Measurements from ENCODE around the gene DPP6. TPM values are rescaled to one million over a fixed set of nuclear protein-coding genes. Genes with fewer than 3 reads are reported as not detected.

DPP6 gene
- total RNA-seq, 1 donor from 2014 or later, result 56.3 TPM

DNA sequence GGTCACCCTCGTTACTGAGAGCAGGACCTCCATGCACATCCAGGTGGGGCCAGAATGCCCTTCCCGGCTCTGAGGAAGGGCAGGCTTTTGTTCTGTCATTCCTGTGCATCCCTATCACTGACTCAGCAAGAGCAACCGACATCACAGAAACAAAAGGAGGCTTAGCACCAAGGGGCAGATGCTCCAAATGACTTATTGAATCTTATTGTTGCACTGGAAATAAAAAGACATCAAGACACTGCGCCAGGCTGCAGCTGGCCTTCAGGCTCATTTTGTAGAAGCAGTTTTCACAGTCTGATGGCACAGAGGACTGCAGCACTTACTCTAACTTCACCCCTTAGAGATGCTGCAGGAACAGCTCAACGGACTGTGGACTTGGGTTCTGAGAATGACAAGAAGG lies 824.3 kb downstream of the DPP6 start:
- FAIRE-seq (no peak), DNase-seq (ENCODE audit: low spot score in 2 of 2) (no peak)

DNA sequence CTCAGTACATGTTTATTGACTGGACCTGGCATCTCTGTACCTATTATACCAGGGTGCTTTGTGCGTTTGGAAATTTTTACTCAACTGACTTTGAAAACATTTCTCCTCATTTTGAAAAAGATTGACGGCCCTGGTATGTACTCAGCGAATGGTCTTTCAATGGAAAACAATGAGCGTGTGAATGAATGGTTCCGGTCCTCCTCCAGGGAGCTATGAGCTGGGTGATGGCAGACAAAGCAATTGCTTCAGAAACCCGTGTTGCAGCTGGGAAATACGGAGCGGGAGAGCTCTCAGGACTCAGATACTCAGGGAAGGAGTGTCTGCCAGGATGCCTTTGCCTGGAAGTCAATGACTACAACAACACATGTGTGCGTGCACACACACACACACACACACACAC lies 824.8 kb downstream of the DPP6 start:
- no peak for FAIRE-seq
- DNase-seq (ENCODE audit: low spot score in 2 of 2), result no peak

DNA sequence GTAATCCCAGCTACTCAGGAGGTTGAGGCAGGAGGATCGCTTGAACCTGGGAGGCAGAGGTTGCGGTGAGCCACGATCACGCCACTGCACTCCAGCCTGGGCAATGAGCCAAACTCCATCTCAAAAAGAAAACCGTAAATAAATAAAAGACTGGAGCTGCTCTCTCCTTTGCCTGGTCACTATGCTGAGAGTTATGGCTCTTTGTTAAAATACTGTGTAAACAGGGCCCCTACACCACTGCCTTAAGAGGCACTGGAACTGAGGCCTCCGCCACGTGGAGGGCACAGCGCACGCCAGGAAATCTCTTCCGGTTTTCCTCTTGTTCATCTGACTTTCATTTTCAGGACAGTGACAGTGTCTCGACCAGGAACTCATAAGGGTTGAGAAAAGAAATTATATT lies 827.4 kb downstream of the DPP6 start:
- DNase-seq (ENCODE audit: low spot score in 2 of 2) (no peak), FAIRE-seq (no peak)

DNA sequence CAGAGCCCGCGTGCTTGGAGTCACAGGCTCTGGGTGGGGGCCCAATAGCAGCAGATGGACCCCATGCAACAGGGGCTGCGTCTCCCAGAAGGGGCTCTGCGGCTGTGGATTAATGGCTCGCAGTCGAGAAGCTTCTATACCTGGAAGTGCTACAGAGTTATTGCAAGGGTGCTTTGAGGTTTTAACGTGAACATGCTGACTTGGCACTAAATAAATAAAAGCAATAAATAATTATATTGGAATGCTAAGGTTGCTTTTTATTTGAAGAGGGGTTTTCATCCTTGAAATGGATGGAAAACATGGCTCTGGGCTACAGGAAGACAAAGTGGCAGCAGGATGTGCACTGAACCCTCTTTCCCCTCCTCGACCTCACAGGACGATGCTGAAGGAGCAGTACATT lies 828.3 kb downstream of the DPP6 start:
- DNase-seq (ENCODE audit: low spot score in 2 of 2) (no peak), FAIRE-seq (no peak)

DNA sequence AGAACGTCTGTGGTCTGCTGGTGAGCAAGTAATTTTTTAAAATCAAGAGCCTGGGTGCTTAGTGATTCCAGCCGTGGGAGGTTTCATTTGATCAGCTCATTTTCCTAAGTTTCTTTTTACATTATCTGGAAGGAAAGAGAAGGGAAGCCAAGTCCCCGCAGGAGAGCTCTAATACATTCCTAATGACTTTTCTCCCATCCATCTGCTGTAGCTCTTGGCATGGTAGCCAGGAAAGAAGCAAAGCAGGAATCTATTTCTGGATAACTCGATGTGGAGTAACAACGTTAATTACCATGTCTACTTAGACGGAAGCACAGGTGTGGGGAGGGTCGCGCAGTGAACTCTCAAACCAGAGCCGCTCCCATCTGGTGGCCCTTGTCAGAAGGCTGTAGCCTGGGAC lies 828.8 kb downstream of the DPP6 start:
- no peak for FAIRE-seq

DNA sequence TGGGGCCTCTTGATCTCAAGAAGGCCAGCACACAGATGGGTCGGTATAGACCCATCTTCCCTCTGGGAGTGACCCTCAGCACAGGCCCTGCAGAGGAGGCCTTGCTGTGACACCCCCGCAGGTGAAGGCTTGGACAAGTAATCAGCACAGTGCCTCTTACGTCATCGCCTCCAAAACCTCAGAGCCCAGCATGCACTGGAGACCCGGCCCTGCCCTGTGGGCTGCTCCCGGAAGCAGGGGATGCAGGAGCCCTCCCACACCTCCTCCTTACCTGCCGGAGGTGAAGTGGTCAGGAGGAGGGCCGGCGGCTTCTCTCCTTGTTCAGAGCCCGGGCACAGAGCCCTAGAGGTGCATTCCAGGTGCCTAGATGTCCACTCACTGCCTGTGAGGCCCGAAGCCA lies 829.3 kb downstream of the DPP6 start:
- DNase-seq (ENCODE audit: low spot score in 2 of 2) (no peak), FAIRE-seq (no peak)

More for the DNA sequence above, 828.8 kb downstream of the DPP6 start:
- no peak for DNase-seq (ENCODE audit: low spot score in 2 of 2)

DNA sequence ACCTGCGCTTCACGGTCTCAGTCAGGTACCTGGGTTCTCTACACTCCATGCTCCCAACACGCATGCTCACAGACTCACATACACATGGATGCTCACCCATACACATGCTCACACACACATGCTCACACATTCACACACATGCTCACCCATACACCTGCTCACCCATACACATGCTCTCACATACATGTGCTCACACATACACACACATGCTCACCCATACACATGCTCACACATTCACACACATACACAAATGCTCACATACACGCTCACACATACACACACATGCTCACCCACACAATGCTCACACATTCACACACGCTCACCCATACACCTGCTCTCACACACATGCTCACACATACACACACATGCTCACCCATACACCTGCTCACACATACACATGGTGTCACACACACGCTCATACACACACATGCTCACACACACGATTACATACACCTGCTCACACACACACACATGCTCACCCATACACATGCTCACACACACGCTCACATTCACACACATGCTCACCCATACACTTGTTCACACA lies 830.8 kb downstream of the DPP6 start:
- FAIRE-seq (no peak), DNase-seq (ENCODE audit: low spot score in 2 of 2) (no peak)

DNA sequence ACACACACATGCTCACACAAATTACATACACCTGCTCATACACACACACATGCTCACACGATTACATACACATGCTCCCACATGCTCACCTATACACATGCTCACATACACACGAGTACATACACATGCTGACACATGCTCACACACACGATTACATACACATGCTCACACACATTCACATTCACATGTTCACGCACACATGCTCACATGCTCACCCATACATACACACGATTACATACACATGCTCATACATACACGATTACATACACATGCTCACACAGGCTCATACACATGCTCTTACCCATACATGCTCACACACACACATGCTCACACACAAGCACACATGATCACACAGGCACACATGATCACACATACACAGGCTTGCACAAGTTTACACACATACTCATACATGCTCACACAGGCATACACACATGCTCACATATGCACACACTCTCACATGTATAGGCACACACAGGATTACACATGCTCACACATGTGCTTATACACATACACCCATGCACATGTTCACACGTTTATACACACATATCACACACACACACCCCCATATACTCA lies 832.2 kb downstream of the DPP6 start:
- FAIRE-seq (no peak), DNase-seq (ENCODE audit: low spot score in 2 of 2) (no peak)

DNA sequence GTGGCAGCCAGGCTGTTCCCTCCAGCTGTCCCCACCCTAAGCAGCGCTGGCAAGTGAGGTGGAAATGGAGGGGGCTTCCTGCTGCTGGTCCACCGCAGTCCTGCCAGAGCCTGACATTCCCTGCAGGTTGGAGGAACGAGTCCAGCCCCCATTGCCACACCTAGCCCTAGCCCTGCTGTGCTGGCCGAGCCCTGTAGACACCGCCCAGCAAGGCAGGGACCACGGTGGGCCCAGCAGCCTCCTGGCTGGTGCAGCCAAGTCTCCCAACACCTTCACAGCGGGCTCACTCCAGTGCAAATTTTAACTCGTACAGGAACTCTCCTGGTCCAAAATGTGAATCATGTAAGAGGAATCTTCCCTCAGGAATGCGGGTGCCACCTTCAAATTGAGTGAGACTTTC lies 834.4 kb downstream of the DPP6 start:
- DNase-seq (ENCODE audit: low spot score in 2 of 2) (no peak), FAIRE-seq (no peak)

DNA sequence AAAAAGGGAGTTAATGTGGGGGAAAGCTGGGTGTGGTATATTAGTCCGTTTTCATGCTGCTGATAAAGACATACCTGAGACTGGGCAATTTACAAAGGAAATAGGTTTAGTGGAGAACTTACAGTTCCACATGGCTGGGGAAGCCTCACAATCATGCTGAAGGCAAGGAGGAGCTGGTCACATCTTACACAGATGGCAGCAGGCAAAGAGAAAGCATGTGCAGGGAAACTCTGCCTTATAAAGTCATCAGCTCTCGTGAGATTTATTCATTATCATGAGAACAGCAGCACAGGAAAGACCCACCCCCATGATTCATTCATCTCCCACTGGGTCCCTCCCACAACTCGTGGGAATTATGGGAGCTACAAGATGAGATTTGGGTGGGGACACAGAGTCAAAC lies 836.5 kb downstream of the DPP6 start:
- FAIRE-seq (no peak), DNase-seq (ENCODE audit: low spot score in 2 of 2) (no peak)

DNA sequence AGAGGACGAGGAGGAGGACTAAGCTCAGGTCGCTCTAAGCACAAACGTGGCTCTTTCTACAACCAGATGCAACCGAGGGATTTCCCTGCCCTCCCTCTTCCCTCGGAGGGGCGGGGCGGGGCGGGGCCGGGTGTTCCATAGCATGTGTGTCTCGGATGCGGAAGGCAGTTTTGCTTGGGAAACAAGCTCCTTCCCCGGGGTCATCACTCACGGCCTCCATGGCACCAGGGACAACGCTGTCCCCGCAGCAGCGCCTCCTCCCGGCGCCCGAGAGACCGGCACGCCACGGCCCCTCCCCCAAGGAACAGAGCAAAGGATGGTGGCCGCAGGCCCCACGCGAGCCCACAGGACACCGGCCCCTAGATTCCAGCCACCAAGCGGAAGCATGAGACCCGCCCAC lies 840.3 kb downstream of the DPP6 start:
- FAIRE-seq (no peak), DNase-seq (ENCODE audit: low spot score in 2 of 2) (no peak)

DNA sequence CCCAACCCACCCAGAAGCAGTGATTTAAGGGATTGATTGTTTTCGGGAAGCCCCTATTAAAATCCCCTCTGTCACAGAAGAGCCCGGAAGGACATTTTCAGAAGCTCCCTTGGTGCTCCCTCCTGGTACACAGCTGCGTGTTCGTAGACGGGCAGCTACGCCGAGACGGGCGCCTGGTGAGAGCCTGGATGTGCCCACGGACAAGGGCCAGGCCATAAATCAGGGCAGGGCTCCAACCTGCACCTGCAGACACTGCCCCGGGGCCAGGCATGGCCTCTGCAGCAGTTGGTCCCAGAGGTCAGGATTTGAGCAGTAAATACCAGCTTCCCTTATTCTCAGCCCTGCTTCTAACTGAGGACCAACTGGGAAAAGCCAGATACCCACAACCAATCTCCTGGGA lies 843.9 kb downstream of the DPP6 start:
- FAIRE-seq (no peak), DNase-seq (ENCODE audit: low spot score in 2 of 2) (no peak)

DNA sequence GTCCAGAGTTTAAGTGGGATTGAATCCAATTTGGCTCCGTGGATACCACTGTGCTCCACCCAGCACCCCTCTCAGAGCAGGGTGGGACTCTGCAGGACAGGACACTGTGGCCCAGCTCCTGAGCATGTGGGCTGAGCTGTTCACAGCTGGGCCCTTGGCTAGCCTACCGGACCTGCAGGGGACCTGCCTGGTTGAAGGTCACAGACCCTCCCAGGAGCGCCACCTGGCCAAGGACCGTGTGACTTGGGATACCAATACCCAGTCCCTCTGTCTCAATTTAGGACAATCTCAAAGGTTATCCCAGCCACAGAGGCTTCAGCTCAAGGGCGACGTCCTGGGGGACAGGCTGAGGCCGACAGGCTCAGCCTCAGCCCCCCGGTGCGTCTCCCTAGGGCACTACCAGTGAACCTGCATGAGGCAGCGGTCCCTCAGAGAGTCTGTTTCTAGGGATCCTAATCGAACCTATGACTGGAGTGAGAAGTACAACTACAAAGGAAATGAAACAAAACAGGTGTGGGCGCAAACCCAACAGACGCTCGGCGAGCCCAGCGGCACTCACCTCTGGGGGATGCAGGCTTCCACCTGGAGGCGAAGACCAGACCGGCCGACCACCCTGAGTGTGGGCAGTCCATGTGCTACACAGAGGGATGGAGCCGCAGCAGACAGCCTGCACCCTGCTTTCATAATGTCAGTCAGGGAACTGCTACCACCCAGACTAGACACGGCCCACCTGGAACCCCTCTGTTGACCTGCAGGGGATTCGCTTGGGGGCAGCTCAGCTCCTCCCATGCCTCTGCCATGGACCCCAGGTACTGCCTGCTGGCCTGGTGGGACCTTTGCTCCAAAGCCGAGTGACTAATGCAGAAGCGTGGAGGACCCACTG lies 847.0 kb downstream of the DPP6 start:
- no peak for DNase-seq (ENCODE audit: low spot score in 2 of 2)
- FAIRE-seq, result no peak

DNA sequence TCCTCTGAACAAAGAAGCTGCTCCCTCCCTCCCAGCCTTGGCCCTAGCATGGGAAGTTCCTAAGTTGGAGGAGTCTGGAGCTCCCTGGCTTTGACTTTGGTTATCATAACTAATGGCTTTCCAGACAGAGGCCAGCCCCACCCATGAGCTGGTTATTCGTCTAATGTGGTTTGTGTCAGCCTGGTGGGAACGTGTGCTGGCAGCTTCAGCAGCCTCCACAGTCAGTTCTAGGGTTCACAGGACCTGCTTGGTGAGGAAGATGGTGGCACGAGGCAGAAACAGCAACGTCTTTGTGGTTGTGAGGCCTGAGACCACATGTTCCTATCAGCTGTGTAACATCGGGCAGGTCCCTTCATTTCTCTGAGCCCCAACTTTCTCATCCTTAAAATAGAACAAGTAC lies 847.7 kb downstream of the DPP6 start:
- no peak for DNase-seq (ENCODE audit: low spot score in 2 of 2)
- no peak for FAIRE-seq

DNA sequence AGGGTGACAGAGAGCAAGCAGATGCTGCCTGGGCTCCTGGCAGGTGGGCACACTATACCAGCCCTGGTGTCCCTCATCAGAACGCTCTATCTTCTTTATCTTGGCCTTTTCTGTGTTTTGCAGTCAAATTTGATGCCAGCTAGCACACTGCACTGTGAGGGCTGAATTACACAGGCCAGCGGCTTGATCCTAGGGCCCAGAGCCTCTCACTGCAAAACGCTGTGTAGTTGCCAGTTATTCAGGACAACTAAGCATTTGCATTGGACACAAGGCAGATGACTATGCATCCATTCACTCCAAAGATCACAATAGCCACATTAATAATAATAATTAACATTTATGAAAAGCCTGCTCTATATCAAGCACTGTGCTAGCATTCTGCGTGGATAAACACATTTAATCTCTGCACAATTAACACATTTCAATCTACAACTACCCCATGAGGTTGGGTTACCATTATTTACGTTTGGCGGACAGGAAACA lies 850.4 kb downstream of the DPP6 start:
- FAIRE-seq, result no peak
- DNase-seq (ENCODE audit: low spot score in 2 of 2), result no peak

DNA sequence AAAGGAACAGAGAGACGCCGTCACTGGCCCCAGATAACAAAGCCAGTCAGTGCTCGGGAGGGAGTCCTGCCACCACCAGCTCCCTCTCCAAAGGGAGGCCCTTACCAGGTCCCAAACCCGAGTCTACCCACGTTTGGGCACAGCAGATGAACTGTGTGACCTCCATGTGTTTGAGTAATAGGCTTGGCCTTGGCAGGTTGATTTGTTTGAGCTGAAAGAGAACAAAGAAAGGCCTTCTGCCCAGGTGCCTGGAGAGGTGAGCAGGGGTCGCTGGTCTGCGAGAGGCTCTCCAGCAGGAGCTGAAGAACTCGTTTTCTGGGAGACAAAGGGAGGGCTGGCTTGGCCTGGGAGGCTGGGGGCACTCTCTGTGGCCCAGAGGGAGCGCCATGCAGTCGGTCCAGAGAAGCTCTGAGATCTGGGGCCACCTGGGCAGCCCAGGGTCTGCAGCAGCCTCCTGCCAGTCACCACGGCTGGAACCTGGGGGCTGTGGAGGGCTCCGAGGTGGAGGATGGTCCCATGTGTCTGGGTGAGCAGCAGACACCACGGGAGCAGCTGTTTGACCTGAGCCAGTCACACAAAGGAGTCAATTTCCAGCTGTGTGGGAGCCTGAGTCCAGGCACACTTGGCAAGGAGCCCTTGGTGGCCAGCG lies 851.0 kb downstream of the DPP6 start:
- no peak for FAIRE-seq
- DNase-seq (ENCODE audit: low spot score in 2 of 2), result no peak

DNA sequence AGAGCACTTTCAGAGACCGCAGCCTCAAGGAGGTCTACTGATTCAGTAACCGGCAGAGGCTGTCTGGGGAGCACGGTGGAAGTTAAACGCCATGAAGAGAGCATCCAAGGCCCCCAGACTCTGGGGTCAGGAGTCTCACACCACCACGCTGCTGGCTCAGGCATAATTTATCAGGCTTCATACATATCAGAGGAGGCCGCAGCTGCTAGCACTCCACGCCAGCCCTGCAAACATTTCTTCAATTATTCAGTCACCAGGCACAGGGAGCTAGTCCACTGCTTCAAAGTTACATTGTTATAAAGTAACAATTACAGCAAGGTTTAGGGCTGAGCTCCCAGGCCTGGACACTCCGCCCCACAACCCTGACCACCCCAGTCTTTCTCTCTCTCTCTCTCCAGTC lies 852.9 kb downstream of the DPP6 start:
- FAIRE-seq, result no peak
- DNase-seq (ENCODE audit: low spot score in 2 of 2), result no peak

DNA sequence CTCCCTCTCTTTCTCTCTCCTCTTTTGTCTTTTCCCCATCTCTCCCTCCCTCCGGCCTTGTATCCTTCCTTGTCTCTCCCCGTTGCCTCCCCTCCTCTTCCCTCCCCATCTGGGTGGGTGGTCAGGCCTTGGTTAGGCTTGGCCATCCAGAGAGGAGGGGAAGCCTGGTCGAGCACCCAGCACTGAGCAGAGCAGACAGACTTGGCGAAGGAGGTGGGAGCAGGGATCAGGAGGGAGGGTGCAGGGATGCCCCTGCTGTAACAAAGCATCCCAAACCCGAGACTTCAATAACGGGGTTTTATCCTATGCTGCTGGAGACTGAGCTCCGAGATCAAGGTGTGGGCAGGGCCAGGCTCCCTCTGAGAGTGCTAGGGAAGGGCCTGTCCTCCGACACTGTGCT lies 853.4 kb downstream of the DPP6 start:
- no peak for DNase-seq (ENCODE audit: low spot score in 2 of 2)
- no peak for FAIRE-seq

DNA sequence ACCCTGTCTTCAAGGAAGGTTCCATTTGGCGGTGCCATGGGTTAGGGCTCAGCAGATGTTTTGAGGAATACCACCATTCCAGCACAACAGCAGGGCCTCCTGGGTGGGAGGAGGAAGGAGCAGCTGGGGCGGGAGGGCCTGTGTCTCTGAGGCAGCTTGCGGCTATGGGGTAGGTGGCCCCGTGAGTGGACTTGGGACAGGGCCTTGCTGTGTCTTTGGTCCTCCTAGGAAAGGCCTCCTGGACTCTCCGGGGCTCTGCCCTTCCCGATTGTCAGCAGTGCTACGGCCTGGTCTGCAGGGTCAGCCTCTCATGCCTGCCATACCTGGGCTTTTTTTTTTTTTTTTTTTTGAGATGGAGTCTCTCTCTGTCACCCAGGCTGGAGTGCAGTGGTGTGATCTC lies 854.0 kb downstream of the DPP6 start:
- FAIRE-seq, result no peak

DNA sequence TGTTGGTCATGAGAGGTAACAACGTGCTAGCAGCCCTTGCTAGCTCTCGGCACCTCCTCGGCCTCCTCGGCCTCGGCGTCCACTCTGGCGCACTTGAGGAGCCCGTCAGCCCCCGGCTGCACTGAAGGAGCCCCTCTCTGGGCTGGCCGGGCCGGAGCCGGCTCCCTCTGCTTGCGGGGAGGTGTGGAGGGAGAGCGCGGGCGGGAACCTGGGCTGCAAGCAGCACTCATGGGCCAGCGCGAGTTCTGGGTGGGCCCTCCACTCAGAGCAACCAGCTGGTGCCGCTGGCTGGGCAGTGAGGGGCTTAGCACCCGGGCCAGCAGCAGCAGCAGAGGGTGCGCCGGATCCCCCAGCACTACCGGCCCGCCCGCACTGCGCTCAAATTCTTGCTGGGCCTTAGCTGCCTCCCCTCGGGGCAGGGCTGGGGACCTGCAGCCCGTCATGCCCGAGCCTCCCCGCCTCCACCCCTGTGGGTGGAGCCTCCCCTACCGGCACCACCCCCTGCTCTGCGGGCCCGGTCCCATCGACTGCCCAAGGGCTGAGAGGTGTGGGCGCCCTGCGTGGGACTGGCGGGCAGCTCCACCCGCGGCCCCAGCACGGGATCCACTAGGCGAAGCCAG lies 854.6 kb downstream of the DPP6 start:
- DNase-seq (ENCODE audit: low spot score in 2 of 2), result no peak
- no peak for FAIRE-seq

More for the DNA sequence above, 854.0 kb downstream of the DPP6 start:
- DNase-seq (ENCODE audit: low spot score in 2 of 2), result no peak
